ENCODE results near the gene UBALD2.
"Not testable (repeated sequence)": the region's sequence is repeated elsewhere in the genome, so short reads cannot be mapped to it uniquely, and the experiment has no call there.

Gene UBALD2

DNA sequence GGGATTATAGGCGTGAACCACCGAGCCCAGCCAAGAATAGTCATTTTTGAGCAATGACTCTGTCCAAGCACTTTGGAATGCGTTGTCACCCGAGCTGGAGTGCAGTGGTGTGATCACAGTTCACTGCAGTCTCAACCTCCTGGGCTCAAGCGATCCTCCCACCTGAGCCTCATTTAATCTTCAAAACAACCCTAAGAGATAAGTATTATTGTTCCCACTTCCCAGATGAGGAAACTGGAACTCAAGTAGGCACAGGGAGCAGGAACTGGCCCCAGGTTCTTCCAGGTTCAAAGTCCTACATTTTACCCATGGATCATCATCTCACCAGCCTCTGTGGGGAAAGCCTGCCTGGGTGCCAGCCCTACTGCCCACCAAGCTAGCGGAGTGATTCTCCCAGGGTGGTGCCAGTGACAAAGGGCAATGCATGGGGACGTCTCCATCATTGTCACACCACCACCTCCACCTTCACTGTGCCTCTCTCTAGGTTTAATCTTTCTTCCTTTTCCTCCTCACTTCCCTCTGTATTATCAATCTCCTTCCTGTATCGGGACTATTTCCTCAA, 13.6 kb upstream of the UBALD2 start:
- no peak overlapping the region for H3K27ac ChIP-seq
- no peaks in the 10 kb centered on the region for H3K9me3 ChIP-seq (ENCODE audit: low read depth, low read length)
- TF ChIP-seq FOXP2 (optimal IDR thresholded peaks at IDR 0.05; ENCODE audit: control extremely low read depth, extremely low read length, insufficient read depth) (no peak), EZH2 (IDR thresholded peaks at IDR 0.05) (no peak), POLR2AphosphoS5 (IDR thresholded peaks at IDR 0.05; ENCODE audit: borderline replicate concordance, low read depth, low read length) (no peak)
- H3K36me3 ChIP-seq (ENCODE audit: insufficient read depth, low read length), result no peaks in the 10 kb centered on the region
- no peak overlapping the region for H3K4me3 ChIP-seq
- DNase-seq (ENCODE audit: low read depth, low spot score), result no peak
- H3K9ac ChIP-seq (ENCODE audit: insufficient read length), result no peak overlapping the region

DNA sequence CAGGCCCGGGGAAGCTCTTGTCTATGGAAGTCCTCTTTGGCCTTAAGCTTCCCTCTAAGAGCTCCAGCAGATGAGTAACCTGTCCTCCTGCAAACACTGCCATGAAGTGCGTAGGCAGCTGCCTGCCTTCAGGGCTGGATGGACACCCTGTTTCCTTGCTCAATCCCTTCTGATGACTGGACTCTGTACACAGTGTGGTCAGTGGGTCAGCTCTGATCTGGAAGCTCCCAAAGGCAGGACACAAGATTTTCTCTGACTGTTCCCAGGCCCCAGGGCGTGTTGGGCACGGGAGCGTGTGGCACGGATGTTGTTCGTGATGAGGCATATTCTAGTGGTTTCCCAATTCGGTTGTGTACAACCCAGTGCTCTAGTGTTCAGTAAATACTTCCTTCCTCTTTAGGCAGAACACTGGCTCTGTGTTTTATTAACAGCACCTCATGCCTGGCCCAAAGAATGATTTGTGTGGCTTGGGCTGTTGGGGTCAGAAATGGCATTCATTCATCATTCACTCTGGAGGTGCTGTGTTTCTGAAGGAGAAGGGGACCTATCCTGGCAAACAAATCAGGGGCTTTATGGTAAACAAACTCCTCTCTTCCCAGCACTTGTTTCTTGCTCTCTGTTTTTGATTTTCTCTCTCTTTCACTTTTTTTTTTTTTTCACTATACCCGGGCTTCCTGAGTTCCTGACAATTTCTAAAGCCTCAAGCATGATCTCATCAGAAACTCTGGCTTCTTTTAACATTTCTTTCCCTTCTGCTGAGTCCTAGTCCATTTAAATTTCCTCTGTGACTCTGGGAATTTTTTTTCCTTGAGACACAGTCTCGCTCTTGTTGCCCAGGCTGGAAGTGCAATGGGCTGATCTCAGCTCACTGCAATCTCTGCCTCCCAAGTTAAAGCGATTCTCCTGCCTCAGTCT, 12.9 kb upstream of the UBALD2 start:
- Histone ChIP-seq H3K27ac (peak overlapping the region; percentile 31; the same call in 1 of the 2 replicates), H3K9me3 (ENCODE audit: low read depth, low read length) (no peaks in the 10 kb centered on the region)
- DNase-seq (ENCODE audit: low read depth, low spot score), result no peak

DNA sequence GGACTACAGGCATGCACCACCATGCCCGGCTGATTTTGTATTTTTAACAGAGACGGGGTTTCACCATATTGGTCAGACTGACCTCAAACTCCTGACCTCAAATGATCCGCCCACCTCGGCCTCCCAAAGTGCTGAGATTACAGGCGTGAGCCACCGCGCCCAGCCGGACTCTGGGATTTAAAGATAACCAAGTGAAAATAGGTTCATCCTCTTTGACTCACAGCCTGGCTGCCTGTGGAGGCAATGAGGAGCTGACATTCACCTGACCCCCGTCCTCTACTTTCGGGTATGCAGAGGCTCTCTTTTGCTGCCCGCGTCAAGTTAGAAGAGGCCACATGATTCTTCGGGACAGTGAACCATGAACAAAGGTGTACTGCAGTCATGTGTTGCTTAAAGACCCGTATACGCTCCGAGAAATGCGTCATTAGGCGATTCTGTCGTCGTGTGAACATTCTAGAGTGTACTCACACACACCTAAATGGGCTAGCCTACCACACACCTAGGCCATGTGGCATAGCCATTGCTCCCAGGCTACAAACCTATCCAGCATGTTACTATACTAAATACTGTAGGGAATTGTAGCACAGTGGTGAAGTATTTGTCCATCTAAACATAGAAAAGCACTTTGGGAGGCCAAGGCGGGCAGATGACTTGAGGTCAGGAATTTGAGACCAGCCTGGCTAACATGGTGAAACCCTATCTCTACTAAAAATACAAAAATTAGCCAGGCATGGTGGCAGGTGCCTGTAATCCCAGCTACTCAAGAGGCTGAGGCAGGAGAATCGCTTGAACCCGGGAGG, 12.0 kb upstream of the UBALD2 start:
- not testable (repeated sequence) for H3K9ac ChIP-seq (ENCODE audit: insufficient read length); H3K27ac ChIP-seq

More for the DNA sequence above, 12.9 kb upstream of the UBALD2 start:
- H3K9ac ChIP-seq (ENCODE audit: insufficient read length), result no peak overlapping the region
- no peak for TF ChIP-seq FOXP2 (optimal IDR thresholded peaks at IDR 0.05; ENCODE audit: control extremely low read depth, extremely low read length, insufficient read depth)
- TF ChIP-seq EZH2 (IDR thresholded peaks at IDR 0.05), result no peak
- TF ChIP-seq POLR2AphosphoS5 (IDR thresholded peaks at IDR 0.05; ENCODE audit: borderline replicate concordance, low read depth, low read length), result no peak
- H3K36me3 ChIP-seq (ENCODE audit: insufficient read depth, low read length), result no peaks in the 10 kb centered on the region
- no peak overlapping the region for H3K4me3 ChIP-seq

DNA sequence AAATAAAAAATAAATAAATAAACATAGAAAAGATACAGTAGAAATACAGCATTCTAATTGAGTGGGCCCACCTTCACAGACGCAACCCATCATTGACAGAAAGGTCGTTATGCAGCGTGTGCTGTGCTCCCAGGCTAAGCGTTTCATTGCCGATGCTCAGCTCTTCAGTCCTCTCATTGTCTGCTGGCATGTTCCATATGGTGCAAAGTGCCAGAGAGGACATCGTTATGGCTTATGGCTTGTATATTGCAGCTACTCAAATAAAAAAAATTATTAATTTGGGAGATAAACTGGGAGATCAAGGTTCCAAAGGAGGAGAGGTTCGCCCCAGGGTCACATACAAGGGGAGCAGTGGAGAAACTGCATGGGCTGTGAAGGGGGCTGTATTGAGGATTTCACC, 11.3 kb upstream of the UBALD2 start:
- no peak for DNase-seq (ENCODE audit: low read depth, low spot score)
- Histone ChIP-seq H3K36me3 (ENCODE audit: insufficient read depth, low read length) (no peaks in the 10 kb centered on the region), H3K9me3 (ENCODE audit: low read depth, low read length) (no peaks in the 10 kb centered on the region), H3K9ac (ENCODE audit: insufficient read length) (no peak overlapping the region), H3K27ac (no peak overlapping the region), H3K4me3 (no peak overlapping the region)
- no peak for TF ChIP-seq EZH2 (IDR thresholded peaks at IDR 0.05)
- no peak for TF ChIP-seq POLR2AphosphoS5 (IDR thresholded peaks at IDR 0.05; ENCODE audit: borderline replicate concordance, low read depth, low read length)
- no peak for TF ChIP-seq FOXP2 (optimal IDR thresholded peaks at IDR 0.05; ENCODE audit: control extremely low read depth, extremely low read length, insufficient read depth)

More for the DNA sequence above, 12.0 kb upstream of the UBALD2 start:
- H3K9me3 ChIP-seq (ENCODE audit: low read depth, low read length); H3K4me3 ChIP-seq; DNase-seq (ENCODE audit: low read depth, low spot score); H3K36me3 ChIP-seq (ENCODE audit: insufficient read depth, low read length): not testable (repeated sequence)

DNA sequence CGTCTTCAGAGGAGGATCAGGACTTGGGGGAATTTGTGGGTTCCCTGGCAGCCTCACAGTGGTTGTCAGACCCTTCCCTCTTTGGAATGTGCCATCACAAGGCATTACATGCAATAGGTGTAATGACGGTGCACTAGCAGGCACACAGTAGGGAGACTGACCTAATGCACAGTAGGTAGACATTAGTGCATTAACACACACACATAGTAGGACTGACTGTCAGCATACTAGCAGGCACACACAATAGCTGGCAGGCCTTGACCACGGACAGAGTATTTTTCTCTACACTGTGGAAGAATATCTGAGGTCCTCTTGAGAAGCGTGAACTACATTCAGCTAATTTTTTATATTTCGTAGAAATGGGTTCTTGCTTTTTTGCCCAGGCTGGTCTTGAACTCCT, 10.9 kb upstream of the UBALD2 start:
- no peaks in the 10 kb centered on the region for H3K9me3 ChIP-seq (ENCODE audit: low read depth, low read length)
- H3K9ac ChIP-seq (ENCODE audit: insufficient read length), result no peak overlapping the region
- H3K36me3 ChIP-seq (ENCODE audit: insufficient read depth, low read length), result no peaks in the 10 kb centered on the region
- no peak overlapping the region for H3K27ac ChIP-seq
- TF ChIP-seq POLR2AphosphoS5 (IDR thresholded peaks at IDR 0.05; ENCODE audit: borderline replicate concordance, low read depth, low read length) (no peak), FOXP2 (optimal IDR thresholded peaks at IDR 0.05; ENCODE audit: control extremely low read depth, extremely low read length, insufficient read depth) (no peak), EZH2 (IDR thresholded peaks at IDR 0.05) (no peak)
- no peak for DNase-seq (ENCODE audit: low read depth, low spot score)
- H3K4me3 ChIP-seq, result no peak overlapping the region

DNA sequence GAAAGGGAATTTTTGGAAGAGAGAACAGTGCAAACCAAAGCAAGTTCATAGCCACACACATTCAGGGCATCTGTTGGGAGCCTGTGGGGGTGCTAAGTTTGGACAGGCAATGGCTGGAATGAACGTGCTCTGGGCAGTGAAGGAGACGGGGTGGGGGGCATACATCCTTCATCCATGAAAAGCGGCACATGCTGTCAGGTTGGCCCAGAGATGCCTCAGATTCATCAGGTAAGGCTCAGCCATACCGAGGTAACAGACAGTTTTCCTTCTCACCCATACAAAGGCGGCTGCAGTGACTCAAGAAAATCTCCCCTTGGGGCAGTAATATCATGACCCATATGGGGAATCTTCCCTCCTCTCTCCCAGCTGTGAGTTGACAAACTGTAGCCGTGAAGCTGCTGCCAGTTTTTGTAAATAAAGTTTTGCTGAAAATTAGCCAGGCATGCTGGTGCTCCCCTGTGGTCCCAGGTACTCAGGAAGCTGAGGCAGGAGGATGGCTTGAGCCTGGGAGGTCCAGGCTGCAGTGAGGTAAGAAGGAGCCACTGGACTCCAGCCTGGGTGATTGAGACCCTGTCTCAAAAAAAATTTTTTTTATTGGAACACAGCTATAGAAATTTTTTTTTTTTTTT, 9.2 kb upstream of the UBALD2 start:
- Histone ChIP-seq H3K36me3 (ENCODE audit: insufficient read depth, low read length) (no peaks in the 10 kb centered on the region), H3K9ac (ENCODE audit: insufficient read length) (no peak overlapping the region), H3K4me3 (no peak overlapping the region), H3K9me3 (ENCODE audit: low read depth, low read length) (no peaks in the 10 kb centered on the region), H3K27ac (no peak overlapping the region)
- TF ChIP-seq POLR2AphosphoS5 (IDR thresholded peaks at IDR 0.05; ENCODE audit: borderline replicate concordance, low read depth, low read length) (no peak), EZH2 (IDR thresholded peaks at IDR 0.05) (no peak), FOXP2 (optimal IDR thresholded peaks at IDR 0.05; ENCODE audit: control extremely low read depth, extremely low read length, insufficient read depth) (no peak)
- no peak for DNase-seq (ENCODE audit: low read depth, low spot score)

DNA sequence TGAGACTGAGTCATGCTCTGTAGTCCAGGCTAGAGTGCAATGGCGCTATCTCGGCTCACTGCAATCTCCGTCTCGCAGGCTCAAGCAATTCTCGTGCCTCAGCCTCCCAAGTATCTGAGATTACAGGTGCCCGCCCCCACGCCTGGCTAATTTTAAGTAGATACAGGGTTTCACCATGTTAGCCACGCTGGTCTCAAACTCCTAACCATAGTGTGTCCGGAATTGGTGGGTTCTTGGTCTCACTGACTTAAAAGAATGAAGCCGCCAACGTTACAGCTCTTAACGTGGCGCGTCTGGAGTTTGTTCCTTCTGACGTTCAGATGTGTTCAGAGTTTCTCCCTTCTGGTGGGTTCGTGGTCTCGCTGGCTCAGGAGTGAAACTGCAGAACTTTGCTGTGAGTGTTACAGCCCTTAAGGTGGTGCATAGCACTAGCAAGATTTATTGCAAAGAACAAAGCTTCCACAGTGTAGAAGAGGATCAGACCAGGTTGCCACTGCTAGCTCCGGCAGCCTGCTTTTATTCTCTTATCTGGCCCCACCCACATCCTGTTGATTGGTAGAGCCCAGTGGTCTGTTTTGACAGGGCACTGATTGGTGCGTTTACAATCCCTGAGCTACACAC, 8.6 kb upstream of the UBALD2 start:
- not testable (repeated sequence) for H3K36me3 ChIP-seq (ENCODE audit: insufficient read depth, low read length); H3K27ac ChIP-seq; DNase-seq (ENCODE audit: low read depth, low spot score); H3K9me3 ChIP-seq (ENCODE audit: low read depth, low read length); H3K9ac ChIP-seq (ENCODE audit: insufficient read length); H3K4me3 ChIP-seq

DNA sequence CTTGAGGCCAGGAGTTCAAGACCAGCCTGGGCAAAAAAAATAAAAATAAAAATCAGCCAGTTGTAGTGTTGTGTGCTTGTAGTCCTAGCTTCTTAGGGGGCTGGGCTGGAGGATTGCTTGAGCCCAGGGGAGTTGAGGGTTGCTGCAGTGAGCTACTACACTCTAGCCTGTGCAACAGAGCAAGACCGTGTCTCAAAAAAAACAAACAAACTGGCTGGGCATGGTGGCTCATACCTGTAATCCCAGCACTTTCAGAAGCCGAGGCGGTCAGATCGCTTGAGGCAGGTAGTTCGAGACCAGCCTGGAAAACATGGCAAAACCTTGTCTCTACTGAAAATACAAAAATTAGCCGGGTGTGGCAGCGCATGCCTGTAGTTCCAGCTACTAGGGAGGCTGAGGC, 4.9 kb upstream of the UBALD2 start:
- Histone ChIP-seq H3K27ac (no peak overlapping the region), H3K4me3 (no peak overlapping the region), H3K36me3 (ENCODE audit: insufficient read depth, low read length) (no peaks in the 10 kb centered on the region), H3K9ac (ENCODE audit: insufficient read length) (no peak overlapping the region), H3K9me3 (ENCODE audit: low read depth, low read length) (no peaks in the 10 kb centered on the region)
- DNase-seq (ENCODE audit: low read depth, low spot score), result no peak
- TF ChIP-seq FOXP2 (optimal IDR thresholded peaks at IDR 0.05; ENCODE audit: control extremely low read depth, extremely low read length, insufficient read depth) (no peak), EZH2 (IDR thresholded peaks at IDR 0.05) (no peak), POLR2AphosphoS5 (IDR thresholded peaks at IDR 0.05; ENCODE audit: borderline replicate concordance, low read depth, low read length) (no peak)
